CD4-positive, alpha-beta T cell treated with Interleukin-17A for 1 hour (primary cell): Measurements from ENCODE around the gene TM4SF18.

Experiments used
- DNase-seq: peaks from one replicate; pipeline ENCODE4 v3.0.0-alpha.2; 2020

The TM4SF18 gene

GRCh38 chr3:149324332-149324731 lies 9.1 kb downstream of the TM4SF18 start:
- DNase-seq, result no peak

- no peak for DNase-seq
These were observed 11.8 kb downstream of the TM4SF18 start for GRCh38 chr3:149321640-149322039.

GRCh38 chr3:149321136-149321535 lies 12.3 kb downstream of the TM4SF18 start:
- no peak for DNase-seq

GRCh38 chr3:149319750-149320149 lies 13.7 kb downstream of the TM4SF18 start:
- no peak for DNase-seq

- no peak for DNase-seq
These were observed 16.4 kb downstream of the TM4SF18 start for GRCh38 chr3:149317072-149317471.

- no peak for DNase-seq
These were observed 17.0 kb downstream of the TM4SF18 start for GRCh38 chr3:149316437-149316836.

- no peak for DNase-seq
These were observed 17.7 kb downstream of the TM4SF18 start for GRCh38 chr3:149315694-149316093.

GRCh38 chr3:149314807-149315578 lies 18.4 kb downstream of the TM4SF18 start:
- DNase-seq, result no peak

- DNase-seq, result no peak
These were observed 19.9 kb downstream of the TM4SF18 start for GRCh38 chr3:149313542-149313941.

GRCh38 chr3:149310796-149311534 lies 22.5 kb downstream of the TM4SF18 start:
- DNase-seq, result no peak

- no peak for DNase-seq
These were observed 26.0 kb downstream of the TM4SF18 start for GRCh38 chr3:149307435-149307783.

- DNase-seq, result no peak
These were observed 26.5 kb downstream of the TM4SF18 start for GRCh38 chr3:149306751-149307434.

GRCh38 chr3:149305376-149305775 lies 28.1 kb downstream of the TM4SF18 start:
- no peak for DNase-seq

- DNase-seq, result no peak
These were observed 33.3 kb downstream of the TM4SF18 start for GRCh38 chr3:149299938-149300801.

GRCh38 chr3:149296972-149297371 lies 36.5 kb downstream of the TM4SF18 start:
- no peak for DNase-seq

GRCh38 chr3:149292666-149293065 lies 40.8 kb downstream of the TM4SF18 start:
- no peak for DNase-seq

- peak; percentile 21 for DNase-seq
These were observed 42.3 kb downstream of the TM4SF18 start for GRCh38 chr3:149291178-149291577.

GRCh38 chr3:149288655-149289054 lies 44.8 kb downstream of the TM4SF18 start:
- DNase-seq, result no peak

GRCh38 chr3:149284034-149284433 lies 49.4 kb downstream of the TM4SF18 start:
- no peak for DNase-seq

- DNase-seq, result no peak
These were observed 50.0 kb downstream of the TM4SF18 start for GRCh38 chr3:149283401-149283800.

- DNase-seq, result no peak
These were observed 50.6 kb downstream of the TM4SF18 start for GRCh38 chr3:149282836-149283235.

- DNase-seq, result no peak
These were observed 51.1 kb downstream of the TM4SF18 start for GRCh38 chr3:149282322-149282721.
